HCT116 (cell line): ENCODE results near the gene FBN1. TPM values are rescaled to one million over a fixed set of nuclear protein-coding genes. Genes with fewer than 3 reads are reported as not detected.

ENCODE experiments used
- ATAC-seq: fragments of 200-7000 bp; cut with Tn5 transposase; 2 replicates; pipeline ENCODE4 v1.9.1; 2020; ENCODE audit warnings: mild to moderate bottlenecking, moderate library complexity
- BruUV-seq: library from RNA; stranded (reverse); fragments of 400-500 nt; replicated peaks from 2 replicates; lab custom pipeline; 2021; lab: Mats Ljungman, UMichigan
- CTCF ChIA-PET: fragments of 300-600 bp; sonication (Branson Sonifier 250); formaldehyde crosslinking; loops from one replicate; lab custom pipeline; 2021; ENCODE audit warnings: antibody characterized with exemption; lab: Charles Lee
- POLR2A ChIA-PET: fragments of 300-600, 350-600 bp; sonication (Branson Sonifier 250); formaldehyde crosslinking; loops from one replicate; lab custom pipeline; 2021; ENCODE audit warnings: antibody characterized with exemption; lab: Charles Lee
- RAD21 ChIA-PET, 2 experiments: fragments of 300-600 bp; sonication (Branson Sonifier 250); formaldehyde crosslinking; loops; one replicate each; lab custom pipeline; 2023; ENCODE audit warnings: low total read pairs in 2 of 2; ENCODE audit not compliant: uncharacterized antibody in 2 of 2, unreplicated experiment in 2 of 2, low non-redundant PET in 1 of 2; lab: Charles Lee
- DNase-seq: peaks from one replicate; pipeline ENCODE4 v3.0.0-alpha.2; 2010; ENCODE audit warnings: low read depth, low spot score
- H2AFZ ChIP-seq: fragments of 200-600 bp; shearing (Covaris generic), sonication (generic); 2 replicates; pipeline ENCODE4 v1.6.1; 2017; ENCODE audit warnings: low read depth, mixed run types, mixed read lengths, antibody characterized with exemption, low read length; ENCODE audit not compliant: poor library complexity, severe bottlenecking
- H3K27ac ChIP-seq: 2 replicates; pipeline ENCODE4 v1.5.1; 2012; ENCODE audit warnings: low read depth, low read length
- H3K27me3 ChIP-seq: fragments of 200-600 bp; sonication (generic); 2 replicates; pipeline ENCODE4 v1.6.1; 2016; ENCODE audit warnings: mixed run types, low read length, mixed read lengths; ENCODE audit not compliant: insufficient read depth
- H3K36me3 ChIP-seq, 2 experiments: fragments of 200-500 bp in 1 of 2; fragments of 200-600 bp in 1 of 2; sonication (Bioruptor generic) in 1 of 2; sonication (generic) in 1 of 2; 2 replicates each; pipeline versions ENCODE4 v1.5.1 to v1.6.1; 2014 to 2016; ENCODE audit warnings: low read length in 2 of 2, inconsistent platforms in 1 of 2, mixed read lengths in 1 of 2, mixed run types in 1 of 2; ENCODE audit not compliant: insufficient read depth in 2 of 2, control insufficient read depth in 1 of 2
- H3K4me1 ChIP-seq, 2 experiments: fragments of 200-600 bp in 1 of 2; sonication (generic) in 1 of 2; 2 replicates each; pipeline versions ENCODE4 v1.5.1 to v1.6.1; 2012 to 2017; ENCODE audit warnings: low read length in 2 of 2, inconsistent platforms in 1 of 2, mild to moderate bottlenecking in 1 of 2, mixed read lengths in 1 of 2, mixed run types in 1 of 2, moderate library complexity in 1 of 2; ENCODE audit not compliant: insufficient read depth in 2 of 2, control insufficient read depth in 1 of 2
- H3K4me2 ChIP-seq: fragments of 200-600 bp; sonication (generic); 2 replicates; pipeline ENCODE4 v1.6.1; 2017; ENCODE audit warnings: mixed run types, low read length, mixed read lengths
- H3K4me3 ChIP-seq, 2 experiments: fragments of 200-600 bp in 1 of 2; sonication (generic) in 1 of 2; replicated peaks in 1 of 2; 2 replicates each; pipeline ENCODE4 v1.5.1; 2011 to 2016; ENCODE audit warnings: low read length in 2 of 2, control low read depth in 1 of 2, low read depth in 1 of 2, mild to moderate bottlenecking in 1 of 2, mixed read lengths in 1 of 2, mixed run types in 1 of 2
- H3K79me2 ChIP-seq: fragments of 200-600 bp; sonication (generic); 2 replicates; pipeline ENCODE4 v1.6.1; 2017; ENCODE audit warnings: mild to moderate bottlenecking, mixed run types, low read length, moderate library complexity, mixed read lengths; ENCODE audit not compliant: insufficient read depth
- H3K9ac ChIP-seq: fragments of 200-600 bp; sonication (generic); 2 replicates; pipeline ENCODE4 v1.6.1; 2016; ENCODE audit warnings: low read length, mixed read lengths
- H3K9me2 ChIP-seq: fragments of 200-600 bp; sonication (generic), shearing (Covaris generic); 2 replicates; pipeline ENCODE4 v1.6.1; 2017; ENCODE audit warnings: mixed run types, mild to moderate bottlenecking, moderate library complexity; ENCODE audit not compliant: insufficient read depth
- H3K9me3 ChIP-seq, 2 experiments: fragments of 200-500 bp in 1 of 2; fragments of 200-600 bp in 1 of 2; sonication (Bioruptor generic) in 1 of 2; sonication (generic) in 1 of 2; 2 replicates each; pipeline ENCODE4 v1.6.1; 2014 to 2017; ENCODE audit warnings: low read length in 2 of 2, mixed read lengths in 2 of 2, inconsistent platforms in 1 of 2, low read depth in 1 of 2, mild to moderate bottlenecking in 1 of 2, mixed run types in 1 of 2, moderate library complexity in 1 of 2; ENCODE audit not compliant: control insufficient read depth in 1 of 2, insufficient read depth in 1 of 2
- H4K20me1 ChIP-seq: fragments of 200-600 bp; sonication (generic), shearing (Covaris generic); 2 replicates; pipeline ENCODE4 v1.6.1; 2017; ENCODE audit warnings: mixed run types, mild to moderate bottlenecking, moderate library complexity; ENCODE audit not compliant: insufficient read depth
- ATF3 ChIP-seq: IDR thresholded peaks from 2 replicates; pipeline ENCODE4 v1.6.1; 2012
- CBX3 ChIP-seq: IDR thresholded peaks from 2 replicates; pipeline ENCODE4 v1.6.1; 2012; ENCODE audit warnings: low read depth
- CTCF ChIP-seq, 3 experiments: fragments of 200-600 bp in 1 of 3; sonication (generic) in 1 of 3; IDR thresholded peaks in 2 of 3; conservative IDR thresholded peaks in 1 of 3; 2 replicates each; pipeline ENCODE4 v1.5.1; 2012 to 2017; ENCODE audit warnings: low read depth in 2 of 3, low read length in 2 of 3, antibody characterized with exemption in 1 of 3, borderline replicate concordance in 1 of 3, control low read depth in 1 of 3, mild to moderate bottlenecking in 1 of 3, mixed read lengths in 1 of 3, mixed run types in 1 of 3, moderate library complexity in 1 of 3; ENCODE audit not compliant: insufficient read depth in 1 of 3
- EGR1 ChIP-seq: IDR thresholded peaks from 2 replicates; pipeline ENCODE4 v1.6.1; 2012; ENCODE audit warnings: low read depth
- ELF1 ChIP-seq: IDR thresholded peaks from 2 replicates; pipeline ENCODE4 v1.6.1; 2012; ENCODE audit warnings: low read depth, borderline replicate concordance
- EZH2 ChIP-seq: fragments of 200-600 bp; sonication (generic); IDR thresholded peaks from 2 replicates; pipeline ENCODE4 v1.6.1; 2017; ENCODE audit warnings: antibody characterized with exemption, mixed run types
- FOSL1 ChIP-seq: IDR thresholded peaks from 2 replicates; pipeline ENCODE4 v1.6.1; 2012; ENCODE audit warnings: low read depth
- JUND ChIP-seq: IDR thresholded peaks from 2 replicates; pipeline ENCODE4 v1.6.1; 2012
- POLR2A ChIP-seq: IDR thresholded peaks from 2 replicates; pipeline ENCODE4 v1.7.0; 2011; ENCODE audit warnings: borderline replicate concordance; ENCODE audit not compliant: insufficient read depth, insufficient read length; ENCODE audit errors: extremely low read depth
- POLR2AphosphoS5 ChIP-seq: IDR thresholded peaks from 2 replicates; pipeline ENCODE4 v1.6.1; 2011; ENCODE audit warnings: mild to moderate bottlenecking, low read depth, low read length, moderate library complexity
- SIN3A ChIP-seq: IDR thresholded peaks from 2 replicates; pipeline ENCODE4 v1.6.1; 2012; ENCODE audit warnings: low read depth
- SP1 ChIP-seq: IDR thresholded peaks from 2 replicates; pipeline ENCODE4 v1.6.1; 2012; ENCODE audit warnings: low read depth
- TCF7L2 ChIP-seq: IDR thresholded peaks from 2 replicates; pipeline ENCODE4 v1.7.0; 2011; ENCODE audit warnings: borderline replicate concordance, inconsistent platforms; ENCODE audit not compliant: insufficient read depth, insufficient read length; ENCODE audit errors: extremely low read depth
- YY1 ChIP-seq: IDR thresholded peaks from 2 replicates; pipeline ENCODE4 v1.6.1; 2011; ENCODE audit warnings: low read length, low read depth, moderate library complexity, mild to moderate bottlenecking; ENCODE audit not compliant: insufficient replicate concordance; ENCODE audit errors: extremely low read depth
- ZBTB33 ChIP-seq: IDR thresholded peaks from 2 replicates; pipeline ENCODE4 v1.6.1; 2011; ENCODE audit warnings: mild to moderate bottlenecking, low read length, moderate library complexity; ENCODE audit not compliant: insufficient replicate concordance; ENCODE audit errors: extremely low read depth
- ZFX ChIP-seq: fragments of 450-650 bp; IDR thresholded peaks from 2 replicates; pipeline ENCODE4 v1.6.1; 2017
- ZNF274 ChIP-seq: fragments of 200-500 bp; sonication (Bioruptor generic); IDR thresholded peaks from 2 replicates; pipeline ENCODE4 v1.6.1; 2014; ENCODE audit warnings: mild to moderate bottlenecking, low read depth, low read length, inconsistent platforms
- intact Hi-C: fragments of 100-400 bp; cut with micrococcal nuclease; formaldehyde crosslinking; loops from 2 replicates; pipeline ENCODE4 v1.10.0; 2022
- total RNA-seq: library from RNA; stranded (reverse); gene quantifications from one replicate; pipeline ENCODE4 v1.2.1, GENCODE V29; 2021; ENCODE audit not compliant: unreplicated experiment

Gene FBN1
- total RNA-seq, 1 experiment from 2014 or later, result 1.7 TPM

- RAD21 ChIA-PET, result no interaction called here
- Histone ChIP-seq H3K9me3 (no peaks in the 10 kb centered on the region), H3K4me3 (no peak overlapping the region), H3K9me2 (no peaks in the 10 kb centered on the region), H4K20me1 (no peaks in the 10 kb centered on the region), H3K79me2 (no peaks in the 10 kb centered on the region), H3K4me2 (no peak overlapping the region), H3K4me1 (no peaks in the 10 kb centered on the region), H3K27me3 (no peaks in the 10 kb centered on the region), H2AFZ (no peak overlapping the region), H3K9ac (no peak overlapping the region), H3K27ac (no peak overlapping the region), H3K36me3 (no peaks in the 10 kb centered on the region)
- no peak for DNase-seq
- no TSS peak for BruUV-seq
- CTCF ChIA-PET, result no interaction called here
- intact Hi-C loops, result no loop called here
- POLR2A ChIA-PET, result no interaction called here
- no peak for ATAC-seq
- no peak for TF ChIP-seq POLR2AphosphoS5
- TF ChIP-seq SP1, result no peak
- TF ChIP-seq ZBTB33, result no peak
- TF ChIP-seq CTCF (IDR thresholded peaks at IDR 0.05 in 2 of 3, conservative IDR thresholded peaks at IDR 0.05 in 1 of 3; ENCODE audit: borderline replicate concordance in 1 of 3, insufficient read depth in 1 of 3, low read depth in 2 of 3, low read length in 2 of 3), result no peak
- no peak for TF ChIP-seq ATF3
- TF ChIP-seq EGR1, result no peak
- no peak for TF ChIP-seq ELF1
- no peak for TF ChIP-seq ZNF274
- no peak for TF ChIP-seq JUND
- TF ChIP-seq YY1, result no peak
- no peak for TF ChIP-seq SIN3A
- TF ChIP-seq POLR2A, result no peak
- no peak for TF ChIP-seq EZH2
- TF ChIP-seq TCF7L2, result no peak
- no peak for TF ChIP-seq FOSL1
- TF ChIP-seq CBX3, result no peak
- TF ChIP-seq ZFX, result no peak
Measured at GRCh38 chr15:48555241-48555881, 90.1 kb downstream of the FBN1 start.
